Sigmoid colon (tissue), 7 donors: ENCODE data around the gene TMOD2. TPM values are rescaled to one million over a fixed set of nuclear protein-coding genes. Genes with fewer than 3 reads are reported as not detected.

Experiments
- DNase-seq: peaks from one replicate; pipeline ENCODE4 v3.0.0-alpha.2; 2019
- H3K27ac ChIP-seq, 4 donors: fragments of 200-600 bp; sonication (generic); one replicate each; pipeline ENCODE4 v1.5.1; 2016 to 2019; ENCODE audit warnings: mild to moderate bottlenecking in 1 of 4
- H3K27me3 ChIP-seq, 3 donors: fragments of 200-600 bp; sonication (generic); one replicate each; pipeline ENCODE4 v1.5.1; 2019; ENCODE audit warnings: mild to moderate bottlenecking in 1 of 3
- H3K36me3 ChIP-seq, 4 donors: fragments of 200-600 bp; sonication (generic); one replicate each; pipeline ENCODE4 v1.5.1; 2016 to 2019
- H3K4me1 ChIP-seq, 4 donors: fragments of 200-600 bp; sonication (generic); one replicate each; pipeline ENCODE4 v1.5.1; 2017 to 2019
- H3K4me3 ChIP-seq, 4 donors: fragments of 200-600 bp; sonication (generic); one replicate each; pipeline ENCODE4 v1.5.1; 2017 to 2019; ENCODE audit warnings: mild to moderate bottlenecking in 2 of 4, moderate library complexity in 1 of 4
- H3K9me3 ChIP-seq, 4 donors: fragments of 200-600 bp in 3 of 4; sonication (generic) in 3 of 4; one replicate each; pipeline versions ENCODE4 v1.5.1 to v1.6.1; 2013 to 2019
- CTCF ChIP-seq, 4 experiments: fragments of 450-650 bp in 3 of 4; fragments of 200-600 bp in 1 of 4; IDR thresholded peaks; one replicate each; pipeline ENCODE4 v1.5.1; 2016 to 2019; ENCODE audit warnings: antibody characterized with exemption in 4 of 4, mild to moderate bottlenecking in 3 of 4, moderate library complexity in 2 of 4
- EP300 ChIP-seq, 4 donors: sonication (generic); formaldehyde crosslinking; IDR thresholded peaks; one replicate each; pipeline ENCODE4 v1.6.1; 2017; ENCODE audit warnings: antibody characterized with exemption in 4 of 4
- POLR2A ChIP-seq, 2 donors: fragments of 450-650 bp; IDR thresholded peaks; one replicate each; pipeline ENCODE4 v1.6.1; 2016; ENCODE audit warnings: antibody characterized with exemption in 2 of 2, mild to moderate bottlenecking in 2 of 2, moderate library complexity in 2 of 2
- POLR2AphosphoS5 ChIP-seq, 4 donors: sonication (generic); formaldehyde crosslinking; IDR thresholded peaks; one replicate each; pipeline ENCODE4 v1.6.1; 2017; ENCODE audit warnings: antibody characterized with exemption in 4 of 4
- WGBS, 2 donors: extraction: QIAGEN DNeasy Blood & Tissue Kit; methylation state at CpG; one replicate each; pipeline ENCODE4 v1.1.7; 2013; 5-methylcytosine and 5-hydroxymethylcytosine counted together
- intact Hi-C: fragments of 100-400 bp; cut with DNase I; formaldehyde crosslinking; loops from one replicate; pipeline ENCODE4 v1.15.1; 2023
- polyA plus RNA-seq, 3 donors: library from polyadenylated mRNA; stranded (reverse); fragments of 200-250 nt; gene quantifications; one replicate each; pipeline ENCODE4 v1.2.3, GENCODE V29; 2013
- total RNA-seq, 4 donors: library from RNA; depleted of rRNA; stranded (reverse); fragments of >200 nt; gene quantifications; one replicate each; pipeline ENCODE4 v1.1.0, GENCODE V29; 2016
- donor health status: healthy with polysubstance abuse.
- donor health status: Bipolar disorder and iron deficiency.
- donor health status: healthy.

The TMOD2 gene
- total and polyA plus RNA-seq, 7 donors: 1.4 to 32.5 (median 18.1) TPM

- intact Hi-C loops: no loop called here
- peak overlapping the region; percentile 90 to 94 (median 92) for H3K27ac ChIP-seq
- peak overlapping the region; percentile 92 to 99 (median 96) for H3K4me3 ChIP-seq
- no peaks in the 10 kb centered on the region for H3K27me3 ChIP-seq
- H3K9me3 ChIP-seq: no peaks in the 10 kb centered on the region
- peaks cover 0 to 29% (median 12%) of the 10 kb centered on the region in 4 donors for H3K4me1 ChIP-seq
- 1 to 2% methylated on average over 8 of the region's 8 CpGs for WGBS, 2 donors
- TF ChIP-seq POLR2A (IDR thresholded peaks at IDR 0.05) (no peak), EP300 (IDR thresholded peaks at IDR 0.05) (no peak)
- peak; percentile 68 for DNase-seq
- no peaks in the 10 kb centered on the region for H3K36me3 ChIP-seq
Measured at GRCh38 chr15:51830276-51830806, 78.9 kb downstream of the TMOD2 start.

GRCh38 chr15:51833772-51834171 is 82.4 kb downstream of the TMOD2 start:
- H3K36me3 ChIP-seq: no peaks in the 10 kb centered on the region
- no peaks in the 10 kb centered on the region for H3K9me3 ChIP-seq
- H3K27ac ChIP-seq: no peak overlapping the region
- H3K4me1 ChIP-seq: peaks cover 0 to 51% (median 34%) of the 10 kb centered on the region in 4 donors
- DNase-seq: no peak
- intact Hi-C loops: no loop called here
- 67 to 72% methylated on average over 1 of the region's 1 CpG for WGBS, 2 donors
- no peak for TF ChIP-seq POLR2A (IDR thresholded peaks at IDR 0.05)
- no peak for TF ChIP-seq EP300 (IDR thresholded peaks at IDR 0.05)
- TF ChIP-seq CTCF (IDR thresholded peaks at IDR 0.05): no peak
- no peak for TF ChIP-seq POLR2AphosphoS5 (IDR thresholded peaks at IDR 0.05)
- no peak overlapping the region for H3K4me3 ChIP-seq
- no peaks in the 10 kb centered on the region for H3K27me3 ChIP-seq

- Histone ChIP-seq H3K27ac (no peak overlapping the region), H3K9me3 (no peaks in the 10 kb centered on the region), H3K4me1 (peaks cover 0 to 41% (median 27%) of the 10 kb centered on the region in 4 donors), H3K36me3 (no peaks in the 10 kb centered on the region), H3K27me3 (no peaks in the 10 kb centered on the region), H3K4me3 (no peak overlapping the region)
- no peak for DNase-seq
- intact Hi-C loops: no loop called here
- TF ChIP-seq POLR2A (IDR thresholded peaks at IDR 0.05) (no peak), EP300 (IDR thresholded peaks at IDR 0.05) (no peak), CTCF (IDR thresholded peaks at IDR 0.05) (no peak), POLR2AphosphoS5 (IDR thresholded peaks at IDR 0.05) (no peak)
- WGBS, 2 donors: 38 to 58% methylated on average over 4 of the region's 4 CpGs
Measured at GRCh38 chr15:51837792-51838251, 86.4 kb downstream of the TMOD2 start.

GRCh38 chr15:51838270-51838669 is 86.9 kb downstream of the TMOD2 start:
- WGBS, 2 donors: 82 to 83% methylated on average over 2 of the region's 2 CpGs
- TF ChIP-seq EP300 (IDR thresholded peaks at IDR 0.05) (no peak), POLR2AphosphoS5 (IDR thresholded peaks at IDR 0.05) (no peak)
- no peak for DNase-seq
- Histone ChIP-seq H3K36me3 (no peaks in the 10 kb centered on the region), H3K4me3 (no peak overlapping the region), H3K9me3 (no peaks in the 10 kb centered on the region), H3K4me1 (peaks cover 0 to 45% (median 29%) of the 10 kb centered on the region in 4 donors), H3K27ac (no peak overlapping the region), H3K27me3 (no peaks in the 10 kb centered on the region)
- intact Hi-C loops: no loop called here

GRCh38 chr15:51840692-51841091 is 89.3 kb downstream of the TMOD2 start:
- peaks cover 0 to 61% (median 50%) of the 10 kb centered on the region in 4 donors for H3K4me1 ChIP-seq
- WGBS, 2 donors: 72 to 82% methylated on average over 4 of the region's 4 CpGs
- H3K27ac ChIP-seq: no peak overlapping the region
- H3K36me3 ChIP-seq: no peaks in the 10 kb centered on the region
- no peaks in the 10 kb centered on the region for H3K27me3 ChIP-seq
- no peak overlapping the region for H3K4me3 ChIP-seq
- no peak for DNase-seq
- no peaks in the 10 kb centered on the region for H3K9me3 ChIP-seq
- intact Hi-C loops: no loop called here
- TF ChIP-seq CTCF (IDR thresholded peaks at IDR 0.05): no peak
- TF ChIP-seq POLR2A (IDR thresholded peaks at IDR 0.05): no peak
- TF ChIP-seq EP300 (IDR thresholded peaks at IDR 0.05): no peak
- no peak for TF ChIP-seq POLR2AphosphoS5 (IDR thresholded peaks at IDR 0.05)
